ENCODE data around the gene FERMT2.

DNA sequence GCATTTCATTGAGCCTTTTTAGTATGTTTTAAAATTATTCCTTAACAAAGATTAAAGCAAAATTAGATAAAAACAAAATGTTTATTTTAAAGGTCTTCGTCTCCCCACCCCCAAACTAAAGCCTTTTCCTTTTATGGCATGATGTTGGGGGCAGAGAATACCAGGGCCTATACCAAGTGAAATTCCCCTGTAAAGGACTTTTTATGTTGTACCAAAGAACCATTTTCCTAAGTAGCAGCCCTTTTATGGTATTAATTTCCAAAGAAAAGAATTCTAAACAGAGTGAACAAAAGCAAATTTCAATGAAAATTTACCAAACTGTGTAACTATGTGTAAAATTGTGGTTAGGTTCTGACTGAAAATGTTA is 87.5 kb downstream of the FERMT2 start:
- TF ChIP-seq, protein P1, sequence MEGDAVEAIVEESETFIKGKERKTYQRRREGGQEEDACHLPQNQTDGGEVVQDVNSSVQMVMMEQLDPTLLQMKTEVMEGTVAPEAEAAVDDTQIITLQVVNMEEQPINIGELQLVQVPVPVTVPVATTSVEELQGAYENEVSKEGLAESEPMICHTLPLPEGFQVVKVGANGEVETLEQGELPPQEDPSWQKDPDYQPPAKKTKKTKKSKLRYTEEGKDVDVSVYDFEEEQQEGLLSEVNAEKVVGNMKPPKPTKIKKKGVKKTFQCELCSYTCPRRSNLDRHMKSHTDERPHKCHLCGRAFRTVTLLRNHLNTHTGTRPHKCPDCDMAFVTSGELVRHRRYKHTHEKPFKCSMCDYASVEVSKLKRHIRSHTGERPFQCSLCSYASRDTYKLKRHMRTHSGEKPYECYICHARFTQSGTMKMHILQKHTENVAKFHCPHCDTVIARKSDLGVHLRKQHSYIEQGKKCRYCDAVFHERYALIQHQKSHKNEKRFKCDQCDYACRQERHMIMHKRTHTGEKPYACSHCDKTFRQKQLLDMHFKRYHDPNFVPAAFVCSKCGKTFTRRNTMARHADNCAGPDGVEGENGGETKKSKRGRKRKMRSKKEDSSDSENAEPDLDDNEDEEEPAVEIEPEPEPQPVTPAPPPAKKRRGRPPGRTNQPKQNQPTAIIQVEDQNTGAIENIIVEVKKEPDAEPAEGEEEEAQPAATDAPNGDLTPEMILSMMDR (IDR thresholded peaks at IDR 0.05; ENCODE audit: low read depth, low read length, poor library complexity, severe bottlenecking) = no peak
- no peak for TF ChIP-seq EZH2phosphoT487 (IDR thresholded peaks at IDR 0.05; ENCODE audit: borderline replicate concordance, low read length)
